ENCODE measurements around the gene CDH4.

CDH4 gene

DNA sequence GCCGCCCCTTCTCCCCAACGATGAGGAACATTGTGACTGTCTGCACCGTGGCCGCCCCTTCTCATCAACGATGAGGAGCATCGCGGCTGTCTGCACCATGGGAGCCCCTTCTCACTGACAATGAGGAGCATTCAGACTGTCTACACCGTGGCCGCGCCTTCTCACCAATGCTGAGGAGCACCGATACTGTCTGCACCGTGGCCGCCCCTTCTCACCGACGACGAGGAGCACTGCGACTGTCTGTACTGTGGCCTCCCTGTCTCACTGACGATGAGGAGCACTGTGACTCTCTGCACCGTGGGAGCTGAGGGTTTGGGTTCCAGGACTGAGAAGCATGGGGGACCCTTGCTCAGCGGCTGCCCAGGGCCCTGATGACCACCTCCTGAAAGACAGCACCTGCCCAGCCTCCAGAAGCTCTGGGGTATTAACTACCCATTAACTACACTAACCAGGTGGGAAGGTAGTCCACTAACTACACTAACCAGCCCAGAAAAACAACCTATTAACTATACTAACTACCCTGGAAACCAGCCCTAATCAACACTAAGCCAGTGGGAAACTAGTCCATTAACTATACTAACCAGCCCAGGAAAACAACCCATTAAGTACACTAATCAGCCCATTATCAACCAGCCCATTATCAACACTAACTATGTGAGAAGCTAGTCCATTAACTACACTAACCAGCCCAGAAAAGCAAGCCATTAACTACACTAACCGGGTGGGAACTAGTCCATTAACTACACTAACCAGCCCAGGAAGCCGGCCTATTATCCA is 696.7 kb downstream of the CDH4 start:
- no peak for TF ChIP-seq GATA1 (IDR thresholded peaks at IDR 0.05; ENCODE audit: low read depth, low read length)
- no peak for TF ChIP-seq POLR2A (IDR thresholded peaks at IDR 0.05; ENCODE audit: low read length)
- DNase-seq: no peak

DNA sequence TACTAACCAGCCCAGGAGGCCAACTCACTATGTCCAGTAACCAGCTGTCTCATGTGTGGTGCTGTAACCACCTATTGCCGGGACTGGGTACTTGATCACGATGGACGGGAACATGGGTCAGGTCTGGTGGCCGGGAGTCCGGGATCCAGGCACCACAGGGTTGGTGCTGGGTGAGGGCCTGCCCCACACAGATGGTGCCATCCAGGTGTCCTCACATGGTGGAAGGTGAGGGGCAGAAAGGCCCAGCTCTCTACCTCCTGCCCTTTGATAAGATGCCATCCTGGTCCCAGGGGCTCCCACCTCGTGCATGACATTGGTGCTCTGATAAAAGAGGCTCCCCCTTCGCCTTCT is 697.3 kb downstream of the CDH4 start:
- TF ChIP-seq GATA1 (IDR thresholded peaks at IDR 0.05; ENCODE audit: low read depth, low read length): no peak
- TF ChIP-seq POLR2A (IDR thresholded peaks at IDR 0.05; ENCODE audit: low read length): no peak

DNA sequence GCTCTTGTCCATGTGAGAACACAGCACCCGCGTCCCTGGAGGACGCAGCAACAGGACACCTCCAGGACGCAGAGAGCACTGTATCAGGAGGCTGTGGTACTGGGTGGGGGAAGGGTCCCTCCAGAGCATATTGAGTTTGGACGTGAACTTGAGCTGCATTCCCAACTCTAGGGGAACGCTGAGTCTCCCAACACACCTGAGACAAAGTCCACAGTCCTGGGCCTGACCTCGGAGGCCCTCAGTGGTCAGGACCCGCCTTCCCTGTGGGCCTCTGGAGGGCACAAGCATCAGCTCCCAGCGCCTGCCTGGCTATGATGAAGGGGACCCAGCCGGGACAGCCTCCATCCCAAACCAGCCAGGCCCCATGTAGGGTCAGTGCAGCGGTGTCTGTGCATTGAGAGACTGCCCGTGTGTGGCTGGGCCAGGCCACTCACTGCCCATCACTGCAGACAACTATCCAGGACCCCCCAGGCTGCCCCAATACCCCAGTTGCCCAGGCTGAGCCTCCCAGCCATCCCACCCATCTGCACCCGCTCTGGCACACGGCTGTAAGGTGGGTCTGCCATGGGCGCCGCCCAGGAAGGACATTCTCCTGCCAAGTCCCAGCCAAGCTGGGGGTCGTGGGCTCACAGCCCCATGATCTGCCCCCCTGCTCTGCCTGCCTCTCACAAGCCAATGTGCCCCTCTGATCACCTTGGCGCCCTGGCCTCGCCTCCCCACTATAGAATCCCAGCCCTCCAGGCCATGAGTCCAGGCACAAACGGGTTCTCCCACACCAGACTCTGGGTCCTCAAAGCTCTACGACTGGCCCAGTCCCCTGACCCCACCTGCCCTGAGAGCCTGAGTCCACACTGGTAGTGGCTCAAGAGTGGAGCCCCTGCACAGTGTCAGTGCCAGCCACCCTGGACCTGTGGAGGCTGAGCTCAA is 697.9 kb downstream of the CDH4 start:
- TF ChIP-seq POLR2A (IDR thresholded peaks at IDR 0.05; ENCODE audit: low read length) (no peak), GATA1 (IDR thresholded peaks at IDR 0.05; ENCODE audit: low read depth, low read length) (no peak)
- DNase-seq: no peak

More for the DNA sequence above, 697.3 kb downstream of the CDH4 start:
- no peak for DNase-seq

DNA sequence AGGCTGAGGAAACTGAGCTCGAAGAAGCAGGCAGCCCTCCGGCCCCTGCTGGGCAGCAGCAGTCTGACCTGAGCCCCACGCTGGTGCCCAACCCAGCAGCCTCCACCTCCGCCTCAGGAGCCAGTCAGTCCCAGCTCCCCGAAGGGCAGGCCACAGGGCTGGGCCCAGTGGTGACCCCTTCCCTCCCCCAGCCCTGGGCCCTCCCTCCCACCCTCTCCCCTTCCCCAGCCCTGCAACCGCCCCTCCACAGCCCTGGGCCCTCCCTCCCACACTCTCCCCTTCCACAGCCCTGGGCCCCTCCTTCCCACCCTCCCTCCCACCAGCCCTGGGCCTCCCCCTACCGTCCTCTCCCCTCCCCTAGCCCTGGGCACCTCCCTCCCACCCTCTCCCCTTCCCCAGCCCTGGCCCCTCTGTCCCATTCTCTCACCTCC is 698.6 kb downstream of the CDH4 start:
- DNase-seq: no peak
- TF ChIP-seq GATA1 (IDR thresholded peaks at IDR 0.05; ENCODE audit: low read depth, low read length) (no peak), POLR2A (IDR thresholded peaks at IDR 0.05; ENCODE audit: low read length) (no peak)

DNA sequence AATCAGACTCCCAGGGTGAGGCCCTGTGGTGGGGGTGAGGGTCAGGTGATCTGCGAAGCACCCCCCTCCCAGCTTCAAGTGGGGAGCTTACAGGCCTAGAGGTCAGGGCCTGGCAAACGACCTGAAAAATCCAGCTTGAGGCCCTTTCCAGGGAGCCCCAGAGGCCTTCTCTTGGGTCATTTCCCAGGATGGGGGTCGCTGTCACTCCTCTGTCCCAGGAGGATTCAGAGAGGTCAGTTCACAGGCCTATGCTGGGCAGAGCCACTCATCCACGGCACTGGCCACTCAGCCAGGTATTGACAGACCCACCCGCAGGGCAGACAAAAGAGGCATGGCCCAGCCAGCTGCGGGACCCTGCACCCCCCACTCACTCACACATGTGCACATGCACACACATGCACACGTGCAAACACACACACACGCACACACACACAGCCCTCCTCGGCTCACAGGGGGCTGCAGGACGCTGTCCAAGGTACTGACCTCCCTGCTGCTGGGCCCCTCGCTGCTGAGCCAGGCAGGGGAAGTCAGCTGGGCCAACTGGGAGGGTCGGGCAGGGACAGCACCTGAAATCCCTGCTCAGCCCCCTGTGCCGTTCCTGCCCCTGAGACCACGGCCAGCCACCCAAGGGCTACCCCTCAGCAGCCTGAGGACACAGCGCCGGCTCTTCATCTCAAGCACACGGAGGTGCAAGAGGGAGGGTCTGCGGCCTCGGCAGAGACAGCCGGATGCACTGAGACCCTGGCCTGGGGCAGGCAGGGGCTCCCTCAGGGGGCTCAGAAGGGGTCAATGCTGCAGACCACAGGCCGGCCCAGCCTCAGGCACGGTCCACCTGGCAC is 699.9 kb downstream of the CDH4 start:
- DNase-seq: peak in 1 of 2 experiments; percentile 9
- TF ChIP-seq POLR2A (IDR thresholded peaks at IDR 0.05; ENCODE audit: low read length) (no peak), GATA1 (IDR thresholded peaks at IDR 0.05; ENCODE audit: low read depth, low read length) (no peak)

DNA sequence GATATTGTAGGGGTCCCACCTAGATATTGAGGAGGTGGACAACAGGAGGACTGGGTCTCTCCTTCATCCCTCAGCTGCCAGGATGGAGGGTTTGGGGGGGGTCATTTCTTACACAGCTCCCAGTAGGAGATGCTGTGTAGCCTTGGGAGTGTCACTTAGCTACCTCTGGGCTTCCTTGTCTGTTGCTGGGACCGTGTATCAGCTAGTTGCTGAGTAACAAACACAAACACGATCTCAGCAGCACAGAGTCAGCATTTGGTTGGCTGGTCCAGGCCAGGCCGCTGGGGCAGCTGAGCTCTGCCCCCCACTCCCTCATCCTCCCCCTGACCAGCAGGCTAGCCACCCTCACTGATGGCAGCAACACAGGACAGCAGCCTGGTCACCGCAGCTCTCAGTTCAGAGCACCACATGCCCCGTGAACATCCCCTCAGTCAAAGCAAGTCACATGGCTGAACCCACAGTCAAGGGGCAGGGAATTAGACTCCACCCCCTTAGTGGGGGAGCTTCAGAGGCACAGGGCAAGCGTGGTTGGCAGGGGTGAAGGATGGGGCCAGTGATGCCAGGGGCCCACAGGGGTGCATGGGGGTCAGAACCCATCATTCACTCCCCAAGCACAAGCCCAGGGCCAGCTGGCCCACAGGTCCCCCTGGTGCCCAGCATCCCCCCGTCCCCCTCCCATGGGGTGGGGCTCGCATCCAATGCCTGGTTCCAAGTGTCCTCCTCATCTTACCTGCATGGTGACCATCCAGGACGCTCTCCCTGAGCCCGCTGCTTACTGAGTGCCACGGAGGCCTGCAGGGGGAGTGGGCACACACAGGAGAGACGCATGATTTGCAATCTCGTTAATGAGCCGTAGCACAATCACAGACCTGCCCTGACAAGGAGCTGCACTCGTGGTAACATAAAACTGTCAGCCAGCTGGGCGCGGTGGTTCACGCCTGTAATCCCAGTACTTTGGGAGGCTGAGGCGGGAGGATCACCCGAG is 701.3 kb downstream of the CDH4 start:
- no peak for DNase-seq
- TF ChIP-seq GATA1 (IDR thresholded peaks at IDR 0.05; ENCODE audit: low read depth, low read length) (no peak), POLR2A (IDR thresholded peaks at IDR 0.05; ENCODE audit: low read length) (no peak)

DNA sequence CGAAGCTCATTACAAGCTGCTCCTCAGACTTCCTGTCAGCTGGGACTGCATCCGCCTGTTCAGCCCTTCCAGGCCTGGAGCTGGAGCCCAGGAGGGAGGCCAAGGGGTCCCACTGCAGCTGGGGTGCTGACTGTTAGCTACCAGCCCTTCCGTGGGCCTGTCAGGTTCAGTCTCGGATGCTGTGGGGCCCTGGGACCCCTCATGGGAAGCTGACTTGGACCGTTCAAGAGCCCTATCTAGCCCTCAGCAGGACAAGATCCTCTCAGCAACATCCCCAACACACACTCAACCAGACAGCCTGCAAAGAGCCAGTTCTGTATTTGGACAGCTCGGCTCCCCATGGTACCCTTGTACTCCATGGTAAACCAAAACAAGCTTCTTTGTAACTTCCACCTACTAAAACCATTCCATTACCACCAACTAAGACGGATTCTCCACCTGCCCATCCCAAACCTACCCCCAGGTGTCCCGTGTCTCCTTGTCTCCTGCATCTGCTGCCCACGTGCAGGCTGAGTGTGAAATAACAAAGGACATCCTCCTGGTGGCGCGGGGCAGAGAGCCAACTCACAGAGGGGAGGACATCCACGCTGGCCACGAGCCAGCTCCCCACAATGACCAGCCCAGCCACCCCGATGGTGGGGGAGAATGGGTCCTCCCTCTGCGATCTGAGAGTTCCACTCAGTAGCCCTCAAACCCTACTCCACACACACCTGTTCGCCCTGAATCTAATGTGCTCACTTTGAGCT is 702.4 kb downstream of the CDH4 start:
- TF ChIP-seq POLR2A (IDR thresholded peaks at IDR 0.05; ENCODE audit: low read length): no peak
- TF ChIP-seq GATA1 (IDR thresholded peaks at IDR 0.05; ENCODE audit: low read depth, low read length): no peak
- no peak for DNase-seq

DNA sequence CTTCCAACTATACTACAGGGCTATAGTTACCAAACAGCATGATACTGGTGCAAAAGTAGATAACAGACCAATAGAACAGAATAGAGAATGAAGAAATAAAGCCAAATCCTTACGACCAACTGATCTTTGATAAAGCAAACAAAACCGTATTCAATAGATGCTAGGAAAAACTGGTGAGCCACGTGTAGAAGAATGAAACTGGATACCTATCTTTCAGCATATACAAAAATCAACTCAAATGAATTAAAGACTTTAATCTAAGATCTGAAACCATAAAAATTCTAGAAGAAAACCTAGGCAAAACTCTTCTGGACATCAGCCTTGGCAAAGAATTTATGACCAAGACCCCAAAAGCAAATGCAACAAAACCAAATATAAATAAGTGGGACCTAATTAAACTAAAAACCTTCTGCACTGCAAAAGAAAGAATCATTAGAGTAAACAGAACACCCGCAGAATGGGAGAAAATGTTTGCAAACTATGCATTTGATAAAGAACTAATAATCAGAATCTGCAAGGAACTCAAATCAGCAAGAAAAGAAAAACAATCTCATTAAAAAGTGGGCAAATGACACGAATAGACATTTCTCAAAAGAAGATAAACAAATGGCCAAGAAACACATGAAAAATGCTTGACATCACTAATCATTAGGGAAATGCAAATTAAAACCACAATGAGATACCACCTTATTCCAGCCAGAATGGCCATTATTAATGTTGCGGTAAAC is 703.8 kb downstream of the CDH4 start:
- DNase-seq: no peak

DNA sequence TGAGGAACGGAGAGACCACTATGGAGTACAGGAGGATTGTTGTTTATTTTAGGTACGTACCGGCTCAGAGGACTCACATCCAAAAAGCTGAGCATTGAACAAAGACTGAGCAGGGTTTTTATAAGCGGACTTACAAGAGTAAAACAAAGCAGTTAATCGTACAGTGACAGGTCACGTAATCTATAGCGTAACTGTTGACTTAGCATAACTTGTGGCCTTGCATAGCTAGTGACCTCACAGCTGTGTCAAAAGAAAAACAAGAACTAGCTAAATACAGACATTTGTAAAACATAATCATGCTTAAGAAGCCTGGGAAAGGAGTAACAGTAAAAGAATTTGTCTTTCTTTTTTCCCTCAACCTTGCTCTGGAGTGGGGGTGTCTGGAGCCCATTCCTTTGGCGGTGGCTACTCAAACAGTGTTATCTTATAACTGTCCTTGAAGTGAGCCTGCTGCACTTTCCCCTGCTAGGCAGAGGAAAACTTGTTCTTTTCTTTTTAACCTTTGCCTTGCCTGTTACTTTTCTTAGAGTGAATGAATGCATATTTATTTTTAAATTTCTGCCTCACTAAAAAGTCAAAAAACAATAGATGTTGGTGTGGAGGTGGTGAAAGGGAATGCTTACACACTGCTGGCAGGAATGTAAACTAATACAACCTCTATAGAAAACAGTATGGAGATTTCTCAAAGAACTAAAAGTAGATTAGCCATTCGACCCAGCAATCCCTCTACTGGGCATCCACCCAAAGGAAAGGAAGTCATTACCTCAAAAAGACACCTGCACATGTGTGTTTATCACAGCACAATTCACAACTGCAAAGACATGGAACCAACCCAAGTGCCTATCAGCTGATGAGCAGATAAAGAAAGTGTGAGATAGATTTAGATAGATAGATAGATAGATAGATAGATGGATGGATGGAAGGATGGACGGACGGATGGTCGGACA is 704.6 kb downstream of the CDH4 start:
- no peak for TF ChIP-seq POLR2A (IDR thresholded peaks at IDR 0.05; ENCODE audit: low read length)
- no peak for TF ChIP-seq GATA1 (IDR thresholded peaks at IDR 0.05; ENCODE audit: low read depth, low read length)
- no peak for DNase-seq

More for the DNA sequence above, 703.8 kb downstream of the CDH4 start:
- TF ChIP-seq POLR2A (IDR thresholded peaks at IDR 0.05; ENCODE audit: low read length) (no peak), GATA1 (IDR thresholded peaks at IDR 0.05; ENCODE audit: low read depth, low read length) (no peak)

DNA sequence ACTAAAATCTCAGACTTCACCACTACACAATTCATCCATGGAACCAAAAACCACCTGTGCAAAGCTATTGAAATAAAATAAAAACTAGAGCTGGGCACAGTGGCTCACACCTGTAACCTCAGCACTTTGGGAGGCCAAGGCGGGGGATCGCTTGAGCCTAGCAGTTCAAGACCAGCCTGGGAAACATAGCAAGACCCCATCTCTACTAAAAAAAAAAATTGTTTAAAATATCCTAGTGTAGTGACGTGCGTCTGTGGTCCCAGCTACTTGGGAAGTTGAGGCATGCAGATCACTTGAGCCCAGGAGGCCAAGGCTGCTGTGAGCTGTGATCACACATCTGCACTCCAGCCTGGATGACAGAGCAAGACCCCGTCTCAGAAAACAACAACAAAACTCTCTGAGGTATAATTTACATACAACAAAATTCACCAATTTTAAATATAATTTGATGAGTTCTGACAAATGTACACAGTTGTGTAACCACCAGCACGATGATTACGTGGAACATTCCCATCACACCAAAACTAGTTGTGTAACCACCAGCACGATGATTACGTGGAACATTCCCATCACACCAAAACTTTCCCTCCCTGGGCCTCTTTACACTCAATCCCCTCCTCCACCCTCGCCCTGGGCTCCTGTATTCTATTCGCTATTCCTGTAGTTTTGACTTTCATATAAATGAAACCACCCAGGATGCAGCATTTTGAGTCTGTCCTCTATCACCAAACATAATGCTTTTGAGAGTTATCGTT is 706.1 kb downstream of the CDH4 start:
- DNase-seq: no peak
- TF ChIP-seq GATA1 (IDR thresholded peaks at IDR 0.05; ENCODE audit: low read depth, low read length) (no peak), POLR2A (IDR thresholded peaks at IDR 0.05; ENCODE audit: low read length) (no peak)
